SK-N-SH (cell line): ENCODE results near the gene ZSCAN18.

ENCODE experiments used
- CHD2 ChIP-seq: fragments of 150-350 bp; IDR thresholded peaks from 2 replicates; pipeline ENCODE4 v1.6.1; 2018; ENCODE audit warnings: low read length; ENCODE audit not compliant: partially characterized antibody
- CTCF ChIP-seq: fragments of 200-600 bp; sonication (generic); IDR thresholded peaks from 2 replicates; pipeline ENCODE4 v1.6.1; 2017; ENCODE audit warnings: antibody characterized with exemption, mild to moderate bottlenecking, moderate library complexity
- EP300 ChIP-seq, 2 experiments: IDR thresholded peaks; 2 replicates each; pipeline versions ENCODE4 v1.4.0 to v1.6.1; 2012; ENCODE audit warnings: borderline replicate concordance in 1 of 2, low read depth in 1 of 2, low read length in 1 of 2
- EZH2phosphoT487 ChIP-seq: fragments of 200-600 bp; sonication (generic); IDR thresholded peaks from 2 replicates; pipeline ENCODE4 v1.6.1; 2017; ENCODE audit warnings: low read depth, mixed run types, mild to moderate bottlenecking, antibody characterized with exemption, moderate library complexity, borderline replicate concordance
- FOXM1 ChIP-seq: IDR thresholded peaks from 2 replicates; pipeline ENCODE4 v1.4.0; 2012; ENCODE audit warnings: low read depth, mild to moderate bottlenecking
- MAX ChIP-seq: IDR thresholded peaks from 2 replicates; pipeline ENCODE4 v1.4.0; 2012; ENCODE audit warnings: low read depth
- NRF1 ChIP-seq: IDR thresholded peaks from 2 replicates; pipeline ENCODE4 v1.6.1; 2012; ENCODE audit warnings: low read depth, mild to moderate bottlenecking, low read length
- RAD21 ChIP-seq: IDR thresholded peaks from 2 replicates; pipeline ENCODE4 v1.6.1; 2012; ENCODE audit warnings: mild to moderate bottlenecking, low read length
- TAF1 ChIP-seq: IDR thresholded peaks from 2 replicates; pipeline ENCODE4 v1.6.1; 2012; ENCODE audit warnings: low read depth, mild to moderate bottlenecking, low read length, moderate library complexity, borderline replicate concordance
- TCF12 ChIP-seq: IDR thresholded peaks from 2 replicates; pipeline ENCODE4 v1.4.0; 2012
- YY1 ChIP-seq: IDR thresholded peaks from 2 replicates; pipeline ENCODE4 v1.4.0; 2012; ENCODE audit warnings: low read depth, mild to moderate bottlenecking

- TF ChIP-seq EZH2phosphoT487 (no peak), MAX (no peak), FOXM1 (no peak), RAD21 (no peak), CTCF (no peak), CHD2 (no peak), TCF12 (no peak), EP300 (IDR thresholded peaks at IDR 0.05; ENCODE audit: borderline replicate concordance in 1 of 2, low read depth in 1 of 2, low read length in 1 of 2) (no peak), YY1 (no peak), NRF1 (no peak), TAF1 (no peak)
Measured at GRCh38 chr19:58067240-58067912, 30.7 kb downstream of the ZSCAN18 start.
